H9 (cell line): Measurements from ENCODE around the gene RBM25. TPM values are rescaled to one million over a fixed set of nuclear protein-coding genes. Genes with fewer than 3 reads are reported as not detected.

Source experiments
- DNase-seq: peaks from one replicate; pipeline ENCODE4 v3.0.0-alpha.2; 2017
- H2AFZ ChIP-seq: one replicate; pipeline ENCODE4 v1.6.1; 2013; ENCODE audit warnings: mild to moderate bottlenecking, low read length, control low read depth, moderate library complexity
- H2AK5ac ChIP-seq: 2 replicates; pipeline ENCODE4 v1.6.1; 2013; ENCODE audit warnings: low read length, control low read depth, mixed read lengths; ENCODE audit not compliant: insufficient read length
- H2BK120ac ChIP-seq: one replicate; pipeline ENCODE4 v1.6.1; 2013; ENCODE audit warnings: low read depth, mild to moderate bottlenecking, low read length, control low read depth, inconsistent platforms; ENCODE audit not compliant: poor library complexity, severe bottlenecking
- H2BK12ac ChIP-seq: 2 replicates; pipeline ENCODE4 v1.6.1; 2013; ENCODE audit warnings: low read length, control low read depth, mixed read lengths, low read depth; ENCODE audit not compliant: insufficient read length
- H2BK15ac ChIP-seq: 2 replicates; pipeline ENCODE4 v1.6.1; 2013; ENCODE audit warnings: low read depth, low read length, control low read depth
- H2BK20ac ChIP-seq: one replicate; pipeline ENCODE4 v1.6.1; 2013; ENCODE audit warnings: low read depth, mild to moderate bottlenecking, low read length, control low read depth, inconsistent platforms; ENCODE audit not compliant: poor library complexity, severe bottlenecking
- H2BK5ac ChIP-seq: 2 replicates; pipeline ENCODE4 v1.6.1; 2013; ENCODE audit warnings: low read length, control low read depth, mixed read lengths; ENCODE audit not compliant: insufficient read length
- H3K14ac ChIP-seq: 2 replicates; pipeline ENCODE4 v1.6.1; 2013; ENCODE audit warnings: low read length, control low read depth; ENCODE audit not compliant: insufficient read depth
- H3K18ac ChIP-seq: 2 replicates; pipeline ENCODE4 v1.6.1; 2013; ENCODE audit warnings: low read depth, mild to moderate bottlenecking, mixed read lengths, low read length, control low read depth; ENCODE audit not compliant: insufficient read length
- H3K23ac ChIP-seq: 2 replicates; pipeline ENCODE4 v1.6.1; 2013; ENCODE audit warnings: low read length, control low read depth, mixed read lengths, low read depth; ENCODE audit not compliant: insufficient read length
- H3K23me2 ChIP-seq: 2 replicates; pipeline ENCODE4 v1.6.1; 2013; ENCODE audit warnings: low read depth, mild to moderate bottlenecking, mixed read lengths, low read length, control low read depth; ENCODE audit not compliant: insufficient read length, poor library complexity, severe bottlenecking
- H3K27ac ChIP-seq: 2 replicates; pipeline ENCODE4 v1.5.1; 2013; ENCODE audit warnings: low read length, control low read depth, mixed read lengths, low read depth; ENCODE audit not compliant: insufficient read length
- H3K27me3 ChIP-seq: 2 replicates; pipeline ENCODE4 v1.6.1; 2013; ENCODE audit warnings: low read length, control low read depth, inconsistent platforms; ENCODE audit not compliant: insufficient read depth
- H3K4ac ChIP-seq: 2 replicates; pipeline ENCODE4 v1.6.1; 2013; ENCODE audit warnings: low read depth, mild to moderate bottlenecking, control low read depth, inconsistent platforms, low read length, moderate library complexity
- H3K4me1 ChIP-seq: 2 replicates; pipeline ENCODE4 v1.6.1; 2013; ENCODE audit warnings: low read length, control low read depth, inconsistent platforms; ENCODE audit not compliant: insufficient read depth
- H3K4me2 ChIP-seq: 2 replicates; pipeline ENCODE4 v1.6.1; 2013; ENCODE audit warnings: low read length, control low read depth, mixed read lengths; ENCODE audit not compliant: insufficient read length, insufficient read depth
- H3K56ac ChIP-seq: 2 replicates; pipeline ENCODE4 v1.6.1; 2013; ENCODE audit warnings: low read depth, mild to moderate bottlenecking, mixed read lengths, low read length, control low read depth; ENCODE audit not compliant: insufficient read length
- H3K79me1 ChIP-seq: 2 replicates; pipeline ENCODE4 v1.6.1; 2013; ENCODE audit warnings: low read depth, mild to moderate bottlenecking, moderate library complexity, low read length, control low read depth, inconsistent platforms; ENCODE audit not compliant: insufficient read depth, poor library complexity, severe bottlenecking
- H3K79me2 ChIP-seq: 2 replicates; pipeline ENCODE4 v1.6.1; 2013; ENCODE audit warnings: low read length, control low read depth, inconsistent platforms; ENCODE audit not compliant: insufficient read depth
- H3K9ac ChIP-seq: 2 replicates; pipeline ENCODE4 v1.6.1; 2013; ENCODE audit warnings: low read length, control low read depth, mixed read lengths; ENCODE audit not compliant: insufficient read length; ENCODE audit errors: extremely low read depth
- H3K9me3 ChIP-seq: one replicate; pipeline ENCODE4 v1.6.1; 2013; ENCODE audit warnings: low read depth, low read length, inconsistent platforms; ENCODE audit not compliant: control insufficient read depth
- H3T11ph ChIP-seq: one replicate; pipeline ENCODE4 v1.6.1; 2013; ENCODE audit warnings: mild to moderate bottlenecking, low read length, control low read depth, inconsistent platforms
- H4K20me1 ChIP-seq: one replicate; pipeline ENCODE4 v1.6.1; 2013; ENCODE audit not compliant: control insufficient read depth, insufficient read length, insufficient read depth
- H4K5ac ChIP-seq: 2 replicates; pipeline ENCODE4 v1.6.1; 2013; ENCODE audit warnings: low read depth, mild to moderate bottlenecking, mixed read lengths, low read length, control low read depth; ENCODE audit not compliant: insufficient read length
- H4K8ac ChIP-seq: replicated peaks from 2 replicates; pipeline ENCODE4 v1.6.1; 2013; ENCODE audit warnings: low read length, control low read depth, mixed read lengths, low read depth; ENCODE audit not compliant: insufficient read length
- H4K91ac ChIP-seq: 2 replicates; pipeline ENCODE4 v1.6.1; 2013; ENCODE audit warnings: low read depth, mild to moderate bottlenecking, moderate library complexity, mixed read lengths, low read length, control low read depth; ENCODE audit not compliant: insufficient read length
- H3K27ac Mint-ChIP-seq, 3 experiments: 2 replicates in 2 of 3; 3 replicates in 1 of 3; pipeline ENCODE4 v1.8.0; 2020 to 2021; ENCODE audit warnings: mixed read lengths in 3 of 3, mild to moderate bottlenecking in 1 of 3, moderate library complexity in 1 of 3
- H3K27me3 Mint-ChIP-seq: 2 replicates; pipeline ENCODE4 v1.8.0; 2021; ENCODE audit warnings: low read depth, mild to moderate bottlenecking, moderate library complexity, mixed read lengths
- H3K36me3 Mint-ChIP-seq, 3 experiments: 2 replicates in 2 of 3; 3 replicates in 1 of 3; pipeline ENCODE4 v1.8.0; 2020 to 2021; ENCODE audit warnings: low read depth in 3 of 3, mixed read lengths in 3 of 3; ENCODE audit not compliant: insufficient read depth in 1 of 3
- H3K4me1 Mint-ChIP-seq, 2 experiments: 2 replicates each; pipeline ENCODE4 v1.8.0; 2020; ENCODE audit warnings: mixed read lengths in 2 of 2
- H3K4me3 Mint-ChIP-seq, 2 experiments: 2 replicates in 1 of 2; 3 replicates in 1 of 2; pipeline ENCODE4 v1.8.0; 2020 to 2021; ENCODE audit warnings: mild to moderate bottlenecking in 2 of 2, mixed read lengths in 2 of 2, moderate library complexity in 1 of 2
- H3K9me3 Mint-ChIP-seq, 2 experiments: 2 replicates in 1 of 2; 3 replicates in 1 of 2; pipeline ENCODE4 v1.8.0; 2020; ENCODE audit warnings: mild to moderate bottlenecking in 2 of 2, mixed read lengths in 2 of 2, moderate library complexity in 1 of 2
- WGBS: extraction: QIAGEN DNeasy Blood & Tissue Kit; methylation state at CpG from one replicate; pipeline ENCODE4 v1.1.7; 2013; ENCODE audit warnings: missing lambda C conversion rate, low lambda C conversion rate, mixed read lengths; ENCODE audit not compliant: insufficient read length; ENCODE audit errors: extremely low coverage; 5-methylcytosine and 5-hydroxymethylcytosine counted together
- total RNA-seq: library from RNA; stranded (reverse); gene quantifications from 2 replicates; pipeline ENCODE4 v1.2.1, GENCODE V29; 2021
- TF ChIP-seq, protein P1 (sequence below): fragments of 200-600 bp; sonication (generic); conservative IDR thresholded peaks from 3 replicates; pipeline ENCODE4 v1.8.0; 2021; ENCODE audit warnings: antibody characterized with exemption, mild to moderate bottlenecking

Gene RBM25
- total RNA-seq, 1 experiment from 2014 or later, result 138 TPM

DNA sequence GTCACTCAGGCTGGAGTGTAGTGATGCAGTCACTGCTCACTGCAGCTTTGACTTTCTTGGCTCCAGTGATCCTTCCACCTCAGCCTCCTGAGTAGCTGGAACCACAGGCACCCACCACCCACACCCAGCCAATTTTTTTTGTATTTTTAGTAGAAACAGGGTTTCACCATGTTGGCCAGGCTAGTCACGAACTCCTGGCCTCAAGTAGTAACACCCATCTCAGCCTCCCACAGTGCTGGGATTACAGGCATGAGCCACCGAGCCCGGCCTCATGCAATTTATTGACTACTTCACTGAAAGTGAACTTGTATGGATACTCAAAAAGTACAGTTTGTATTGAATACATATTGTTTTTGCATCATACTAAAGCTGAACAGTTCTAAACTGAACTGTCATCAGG, 87.0 kb downstream of the RBM25 start:
- no peak overlapping the region for H4K91ac ChIP-seq
- no peak overlapping the region for H2BK12ac ChIP-seq
- no peak overlapping the region for H3T11ph ChIP-seq
- TF ChIP-seq, protein P1, sequence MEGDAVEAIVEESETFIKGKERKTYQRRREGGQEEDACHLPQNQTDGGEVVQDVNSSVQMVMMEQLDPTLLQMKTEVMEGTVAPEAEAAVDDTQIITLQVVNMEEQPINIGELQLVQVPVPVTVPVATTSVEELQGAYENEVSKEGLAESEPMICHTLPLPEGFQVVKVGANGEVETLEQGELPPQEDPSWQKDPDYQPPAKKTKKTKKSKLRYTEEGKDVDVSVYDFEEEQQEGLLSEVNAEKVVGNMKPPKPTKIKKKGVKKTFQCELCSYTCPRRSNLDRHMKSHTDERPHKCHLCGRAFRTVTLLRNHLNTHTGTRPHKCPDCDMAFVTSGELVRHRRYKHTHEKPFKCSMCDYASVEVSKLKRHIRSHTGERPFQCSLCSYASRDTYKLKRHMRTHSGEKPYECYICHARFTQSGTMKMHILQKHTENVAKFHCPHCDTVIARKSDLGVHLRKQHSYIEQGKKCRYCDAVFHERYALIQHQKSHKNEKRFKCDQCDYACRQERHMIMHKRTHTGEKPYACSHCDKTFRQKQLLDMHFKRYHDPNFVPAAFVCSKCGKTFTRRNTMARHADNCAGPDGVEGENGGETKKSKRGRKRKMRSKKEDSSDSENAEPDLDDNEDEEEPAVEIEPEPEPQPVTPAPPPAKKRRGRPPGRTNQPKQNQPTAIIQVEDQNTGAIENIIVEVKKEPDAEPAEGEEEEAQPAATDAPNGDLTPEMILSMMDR, result no peak
- H3K36me3 Mint-ChIP-seq, result peaks cover 11 to 27% (median 20%) of the 10 kb centered on the region in 3 experiments; a peak in 6 of 7 replicates
- H3K27me3 ChIP-seq, result no peaks in the 10 kb centered on the region
- no peaks in the 10 kb centered on the region; the same call in 1 of the 2 replicates for H3K79me2 ChIP-seq
- no peak overlapping the region for H2BK5ac ChIP-seq
- no peak overlapping the region for H3K4ac ChIP-seq
- DNase-seq, result no peak
- H2BK20ac ChIP-seq, result no peak overlapping the region
- H3K23me2 ChIP-seq, result no peaks in the 10 kb centered on the region
- H3K27ac ChIP-seq, result no peak overlapping the region
- H2BK15ac ChIP-seq, result no peak overlapping the region
- H3K4me3 Mint-ChIP-seq, result no peak overlapping the region
- H3K27me3 Mint-ChIP-seq, result no peaks in the 10 kb centered on the region
- H3K56ac ChIP-seq, result no peak overlapping the region
- H3K18ac ChIP-seq, result no peak overlapping the region
- no peak overlapping the region for H3K14ac ChIP-seq
- H3K79me1 ChIP-seq, result peaks cover 4% of the 10 kb centered on the region
- H3K4me1 Mint-ChIP-seq, result peaks cover 11 to 19% of the 10 kb centered on the region in 2 experiments
- no peaks in the 10 kb centered on the region for H4K20me1 ChIP-seq
- no peak overlapping the region for H3K9ac ChIP-seq
- H3K4me2 ChIP-seq, result no peak overlapping the region
- no peak overlapping the region for H3K27ac Mint-ChIP-seq
- no peak overlapping the region for H4K8ac ChIP-seq
- H2AK5ac ChIP-seq, result no peak overlapping the region
- no peak overlapping the region for H4K5ac ChIP-seq
- WGBS, result no CpG with 5 or more reads among the region's 3 CpGs
- H2AFZ ChIP-seq, result no peak overlapping the region
- H3K9me3 ChIP-seq, result no peaks in the 10 kb centered on the region
- no peak overlapping the region for H2BK120ac ChIP-seq
- no peaks in the 10 kb centered on the region for H3K4me1 ChIP-seq
- H3K23ac ChIP-seq, result no peak overlapping the region
- no peaks in the 10 kb centered on the region for H3K9me3 Mint-ChIP-seq
